Ascending aorta (tissue), 2 donors: ENCODE results near the gene GLYATL1. TPM values are rescaled to one million over a fixed set of nuclear protein-coding genes. Genes with fewer than 3 reads are reported as not detected.

Source experiments
- DNase-seq, 2 donors: peaks; one replicate each; pipeline ENCODE4 v3.0.0-alpha.2; 2019; ENCODE audit warnings: low spot score in 2 of 2
- H3K27ac ChIP-seq, 2 donors: fragments of 200-600 bp; sonication (generic); one replicate each; pipeline ENCODE4 v1.5.1; 2016 to 2017; ENCODE audit warnings: mild to moderate bottlenecking in 1 of 2
- H3K27me3 ChIP-seq: fragments of 200-600 bp; sonication (generic); one replicate; pipeline ENCODE4 v1.5.1; 2017
- H3K36me3 ChIP-seq, 2 donors: fragments of 200-600 bp; sonication (generic); one replicate each; pipeline ENCODE4 v1.5.1; 2016
- H3K4me1 ChIP-seq, 2 donors: fragments of 200-600 bp; sonication (generic); one replicate each; pipeline ENCODE4 v1.5.1; 2016 to 2017; ENCODE audit warnings: mild to moderate bottlenecking in 1 of 2
- H3K4me3 ChIP-seq, 2 donors: fragments of 200-600 bp; sonication (generic); one replicate each; pipeline ENCODE4 v1.5.1; 2016 to 2017; ENCODE audit warnings: mild to moderate bottlenecking in 1 of 2
- H3K9me3 ChIP-seq, 2 donors: fragments of 200-600 bp; sonication (generic); one replicate each; pipeline ENCODE4 v1.5.1; 2016
- intact Hi-C: fragments of 100-400 bp; cut with DNase I; formaldehyde crosslinking; loops from one replicate; pipeline ENCODE4 v1.15.1; 2023
- total RNA-seq: library from RNA; depleted of rRNA; stranded (reverse); fragments of >200 nt; gene quantifications from one replicate; pipeline ENCODE4 v1.1.0, GENCODE V29; 2016
- TF ChIP-seq, protein P1 (sequence below), 3 experiments: fragments of 200-600 bp in 2 of 3; fragments of 450-650 bp in 1 of 3; sonication (generic) in 2 of 3; IDR thresholded peaks; one replicate each; pipeline ENCODE4 v1.5.1; 2016 to 2019; ENCODE audit warnings: antibody characterized with exemption in 3 of 3, mild to moderate bottlenecking in 1 of 3, moderate library complexity in 1 of 3

Gene GLYATL1
- total RNA-seq, 1 donor from 2014 or later = 8.6 TPM

DNA sequence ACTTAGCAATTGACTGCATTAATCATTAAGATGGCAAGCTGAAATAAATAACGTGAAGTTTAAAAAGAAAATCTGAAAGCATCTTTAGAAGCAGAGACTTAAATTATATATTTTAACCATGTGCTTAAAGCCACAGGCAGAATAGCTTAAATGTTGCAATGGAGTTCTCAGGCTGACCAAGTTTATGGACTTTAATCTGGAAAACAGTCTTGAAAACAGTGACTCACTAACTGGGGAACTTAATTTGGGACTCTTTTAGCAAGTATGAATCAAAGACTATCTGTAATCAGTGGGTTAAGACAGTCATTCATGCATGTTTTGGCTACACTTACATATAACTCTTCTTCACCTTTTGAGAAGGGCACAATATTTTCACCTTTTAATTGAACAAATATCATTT, 12.6 kb upstream of the GLYATL1 start:
- no peaks in the 10 kb centered on the region for H3K9me3 ChIP-seq
- TF ChIP-seq, protein P1, sequence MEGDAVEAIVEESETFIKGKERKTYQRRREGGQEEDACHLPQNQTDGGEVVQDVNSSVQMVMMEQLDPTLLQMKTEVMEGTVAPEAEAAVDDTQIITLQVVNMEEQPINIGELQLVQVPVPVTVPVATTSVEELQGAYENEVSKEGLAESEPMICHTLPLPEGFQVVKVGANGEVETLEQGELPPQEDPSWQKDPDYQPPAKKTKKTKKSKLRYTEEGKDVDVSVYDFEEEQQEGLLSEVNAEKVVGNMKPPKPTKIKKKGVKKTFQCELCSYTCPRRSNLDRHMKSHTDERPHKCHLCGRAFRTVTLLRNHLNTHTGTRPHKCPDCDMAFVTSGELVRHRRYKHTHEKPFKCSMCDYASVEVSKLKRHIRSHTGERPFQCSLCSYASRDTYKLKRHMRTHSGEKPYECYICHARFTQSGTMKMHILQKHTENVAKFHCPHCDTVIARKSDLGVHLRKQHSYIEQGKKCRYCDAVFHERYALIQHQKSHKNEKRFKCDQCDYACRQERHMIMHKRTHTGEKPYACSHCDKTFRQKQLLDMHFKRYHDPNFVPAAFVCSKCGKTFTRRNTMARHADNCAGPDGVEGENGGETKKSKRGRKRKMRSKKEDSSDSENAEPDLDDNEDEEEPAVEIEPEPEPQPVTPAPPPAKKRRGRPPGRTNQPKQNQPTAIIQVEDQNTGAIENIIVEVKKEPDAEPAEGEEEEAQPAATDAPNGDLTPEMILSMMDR (IDR thresholded peaks at IDR 0.05) = no peak
- intact Hi-C loops = no loop called here

GRCh38 chr11:58927393-58928106, 11.7 kb upstream of the GLYATL1 start:
- intact Hi-C loops = no loop called here
- Histone ChIP-seq H3K36me3 (no peaks in the 10 kb centered on the region), H3K9me3 (no peaks in the 10 kb centered on the region), H3K4me3 (no peak overlapping the region), H3K4me1 (no peaks in the 10 kb centered on the region), H3K27ac (no peak overlapping the region), H3K27me3 (no peaks in the 10 kb centered on the region)
- TF ChIP-seq, protein P1 (IDR thresholded peaks at IDR 0.05) = no peak
- DNase-seq = no peak

More for the DNA sequence above, 12.6 kb upstream of the GLYATL1 start:
- no peaks in the 10 kb centered on the region for H3K4me1 ChIP-seq
- H3K27ac ChIP-seq = no peak overlapping the region
- no peaks in the 10 kb centered on the region for H3K36me3 ChIP-seq
- no peak for DNase-seq
- no peaks in the 10 kb centered on the region for H3K27me3 ChIP-seq
- no peak overlapping the region for H3K4me3 ChIP-seq

- H3K36me3 ChIP-seq = no peaks in the 10 kb centered on the region
- no peaks in the 10 kb centered on the region for H3K4me1 ChIP-seq
- H3K9me3 ChIP-seq = no peaks in the 10 kb centered on the region
- no peak for DNase-seq
- no peaks in the 10 kb centered on the region for H3K27me3 ChIP-seq
- intact Hi-C loops = no loop called here
- no peak overlapping the region for H3K27ac ChIP-seq
- TF ChIP-seq, protein P1 (IDR thresholded peaks at IDR 0.05) = no peak
- no peak overlapping the region for H3K4me3 ChIP-seq
Observed at GRCh38 chr11:58928107-58928499, 11.2 kb upstream of the GLYATL1 start.

DNA sequence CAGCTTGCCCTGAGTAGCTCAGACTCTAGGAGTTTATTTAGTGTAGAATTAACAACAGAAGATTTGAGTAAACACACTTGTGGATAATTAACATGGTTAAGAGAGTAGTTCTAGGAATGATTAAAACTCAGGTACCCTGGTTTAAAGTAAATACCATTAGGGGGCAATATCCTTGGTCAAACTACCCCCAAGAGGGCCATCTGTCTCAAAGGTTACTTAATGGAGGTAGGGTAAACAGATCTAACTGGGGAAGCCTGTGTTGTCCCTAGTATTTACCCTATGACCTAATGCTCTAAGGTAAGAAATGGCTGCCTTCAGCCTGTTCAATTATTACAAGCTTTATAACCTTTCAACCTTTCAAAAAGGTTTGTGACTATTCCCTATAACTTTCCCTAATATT, 10.6 kb upstream of the GLYATL1 start:
- Histone ChIP-seq H3K27me3 (no peaks in the 10 kb centered on the region), H3K4me3 (no peak overlapping the region), H3K9me3 (no peaks in the 10 kb centered on the region), H3K36me3 (no peaks in the 10 kb centered on the region), H3K4me1 (no peaks in the 10 kb centered on the region), H3K27ac (no peak overlapping the region)
- no peak for DNase-seq
- intact Hi-C loops = no loop called here
- TF ChIP-seq, protein P1 (IDR thresholded peaks at IDR 0.05) = no peak

- Histone ChIP-seq H3K27me3 (no peaks in the 10 kb centered on the region), H3K4me1 (no peaks in the 10 kb centered on the region), H3K9me3 (no peaks in the 10 kb centered on the region), H3K27ac (no peak overlapping the region), H3K36me3 (no peaks in the 10 kb centered on the region), H3K4me3 (no peak overlapping the region)
- intact Hi-C loops = no loop called here
- TF ChIP-seq, protein P1 (IDR thresholded peaks at IDR 0.05) = no peak
- DNase-seq = no peak
Observed at GRCh38 chr11:58930926-58931325, 8.4 kb upstream of the GLYATL1 start.
